Panc1 (cell line): Measurements from ENCODE around the gene IGF1. TPM values are rescaled to one million over a fixed set of nuclear protein-coding genes. Genes with fewer than 3 reads are reported as not detected.

Experiments
- ATAC-seq: fragments of 200-7000 bp; cut with Tn5 transposase; 2 replicates; pipeline ENCODE4 v1.9.1; 2020; ENCODE audit warnings: mild to moderate bottlenecking, moderate library complexity
- BruUV-seq: library from RNA; stranded (reverse); fragments of 400-500 nt; replicated peaks from 2 replicates; lab custom pipeline; 2021; lab: Mats Ljungman, UMichigan
- CTCF ChIA-PET: fragments of 300-600 bp; sonication (Branson Sonifier 250); formaldehyde crosslinking; loops from one replicate; lab custom pipeline; 2022; ENCODE audit warnings: antibody characterized with exemption; lab: Charles Lee
- POLR2A ChIA-PET: fragments of 300-600 bp; sonication (Branson Sonifier 250); formaldehyde crosslinking; loops from one replicate; lab custom pipeline; 2022; ENCODE audit warnings: antibody characterized with exemption; lab: Charles Lee
- DNase-seq: peaks from one replicate; pipeline ENCODE4 v3.0.0-alpha.2; 2010; ENCODE audit warnings: low read depth, low spot score
- H3K27ac ChIP-seq: 2 replicates; pipeline ENCODE4 v1.5.1; 2011; ENCODE audit warnings: mild to moderate bottlenecking, low read length, inconsistent platforms
- H3K27me3 ChIP-seq: fragments of 200-500 bp; sonication (Bioruptor generic); 2 replicates; pipeline ENCODE4 v1.6.0; 2014; ENCODE audit warnings: low read length, inconsistent platforms; ENCODE audit not compliant: control insufficient read depth, insufficient read depth
- H3K36me3 ChIP-seq: fragments of 200-500 bp; sonication (Bioruptor generic); 2 replicates; pipeline ENCODE4 v1.5.1; 2014; ENCODE audit warnings: inconsistent platforms, mild to moderate bottlenecking, low read length, moderate library complexity; ENCODE audit not compliant: control insufficient read depth, insufficient read depth
- H3K4me1 ChIP-seq: 2 replicates; pipeline ENCODE4 v1.5.1; 2011; ENCODE audit warnings: inconsistent platforms, mild to moderate bottlenecking, low read length, moderate library complexity; ENCODE audit not compliant: control insufficient read depth, insufficient read depth
- H3K4me3 ChIP-seq, 2 experiments: 2 replicates each; pipeline ENCODE4 v1.5.1; 2011 to 2012; ENCODE audit warnings: low read depth in 2 of 2, low read length in 2 of 2, mild to moderate bottlenecking in 2 of 2, inconsistent platforms in 1 of 2, moderate library complexity in 1 of 2
- H3K9me3 ChIP-seq: fragments of 200-500 bp; sonication (Bioruptor generic); 2 replicates; pipeline ENCODE4 v1.5.1; 2014; ENCODE audit warnings: low read depth, mild to moderate bottlenecking, inconsistent platforms, low read length, moderate library complexity; ENCODE audit not compliant: control insufficient read depth, insufficient read depth
- CTCF ChIP-seq: fragments of 450-650 bp; IDR thresholded peaks from 2 replicates; pipeline ENCODE4 v1.5.1; 2017; ENCODE audit warnings: mild to moderate bottlenecking
- POLR2AphosphoS5 ChIP-seq: IDR thresholded peaks from 2 replicates; pipeline ENCODE4 v1.6.1; 2012; ENCODE audit warnings: mild to moderate bottlenecking, low read depth, low read length, moderate library complexity
- REST ChIP-seq, 2 experiments: IDR thresholded peaks; 2 replicates each; pipeline ENCODE4 v1.6.1; 2011 to 2012; ENCODE audit warnings: low read depth in 2 of 2, control low read depth in 1 of 2, low read length in 1 of 2, mild to moderate bottlenecking in 1 of 2, moderate library complexity in 1 of 2; ENCODE audit not compliant: insufficient read depth in 1 of 2
- SIN3A ChIP-seq: IDR thresholded peaks from 2 replicates; pipeline ENCODE4 v1.6.1; 2012; ENCODE audit warnings: low read depth, mild to moderate bottlenecking, low read length, moderate library complexity, borderline replicate concordance; ENCODE audit not compliant: insufficient read depth
- TCF7L2 ChIP-seq: IDR thresholded peaks from 2 replicates; pipeline ENCODE4 v1.6.1; 2011; ENCODE audit warnings: mild to moderate bottlenecking, low read depth, low read length, inconsistent platforms
- in situ Hi-C: cut with HindIII; loops from 2 replicates; pipeline ENCODE4 v1.10.0; 2016; ENCODE audit warnings: low sequenced_read_pairs, low pct_unique_long_range_greater_than_20kb
- intact Hi-C: fragments of 100-400 bp; cut with micrococcal nuclease; formaldehyde crosslinking; loops from one replicate; pipeline ENCODE4 v1.10.0; 2022; ENCODE audit not compliant: unreplicated experiment
- total RNA-seq: library from RNA; stranded (reverse); gene quantifications from one replicate; pipeline ENCODE4 v1.2.1, GENCODE V29; 2021; ENCODE audit not compliant: unreplicated experiment

The IGF1 gene
- total RNA-seq, 1 experiment from 2014 or later: not detected

GRCh38 chr12:102399653-102400052 is 80.7 kb downstream of the IGF1 start:
- DNase-seq: no peak
- POLR2A ChIA-PET: no interaction called here

GRCh38 chr12:102396276-102396675 is 84.1 kb downstream of the IGF1 start:
- no peak overlapping the region for H3K4me3 ChIP-seq
- CTCF ChIA-PET: no interaction called here
- no peak for ATAC-seq
- H3K9me3 ChIP-seq: no peaks in the 10 kb centered on the region
- no peak for TF ChIP-seq POLR2AphosphoS5
- TF ChIP-seq SIN3A: no peak
- no peak for TF ChIP-seq TCF7L2
- no peak for TF ChIP-seq CTCF
- no peak for TF ChIP-seq REST (IDR thresholded peaks at IDR 0.05; ENCODE audit: insufficient read depth in 1 of 2, low read depth in 2 of 2, low read length in 1 of 2)
- in situ Hi-C loops (no loop called here), intact Hi-C loops (no loop called here)
- POLR2A ChIA-PET: no interaction called here
- no peak overlapping the region for H3K27ac ChIP-seq
- no peaks in the 10 kb centered on the region for H3K27me3 ChIP-seq
- no peaks in the 10 kb centered on the region for H3K4me1 ChIP-seq
- no TSS peak for BruUV-seq
- DNase-seq: no peak
- H3K36me3 ChIP-seq: no peaks in the 10 kb centered on the region

More at GRCh38 chr12:102399653-102400052, 80.7 kb downstream of the IGF1 start:
- H3K27ac ChIP-seq: no peak overlapping the region
- TF ChIP-seq REST (IDR thresholded peaks at IDR 0.05; ENCODE audit: insufficient read depth in 1 of 2, low read depth in 2 of 2, low read length in 1 of 2) (no peak), POLR2AphosphoS5 (no peak)
- H3K4me3 ChIP-seq: no peak overlapping the region
- no TSS peak for BruUV-seq
- intact Hi-C loops: no loop called here
- H3K9me3 ChIP-seq: no peaks in the 10 kb centered on the region
- in situ Hi-C loops: no loop called here
- CTCF ChIA-PET: no interaction called here
- ATAC-seq: no peak
- no peaks in the 10 kb centered on the region for H3K27me3 ChIP-seq
- no peaks in the 10 kb centered on the region for H3K36me3 ChIP-seq
- H3K4me1 ChIP-seq: no peaks in the 10 kb centered on the region
